ENCODE results near the gene FABP6.
A peak's percentile ranks its signal among the peaks of the same experiment; 100 is the strongest.
"Not testable (repeated sequence)": the region's sequence is repeated elsewhere in the genome, so short reads cannot be mapped to it uniquely, and the experiment has no call there.

FABP6 gene

DNA sequence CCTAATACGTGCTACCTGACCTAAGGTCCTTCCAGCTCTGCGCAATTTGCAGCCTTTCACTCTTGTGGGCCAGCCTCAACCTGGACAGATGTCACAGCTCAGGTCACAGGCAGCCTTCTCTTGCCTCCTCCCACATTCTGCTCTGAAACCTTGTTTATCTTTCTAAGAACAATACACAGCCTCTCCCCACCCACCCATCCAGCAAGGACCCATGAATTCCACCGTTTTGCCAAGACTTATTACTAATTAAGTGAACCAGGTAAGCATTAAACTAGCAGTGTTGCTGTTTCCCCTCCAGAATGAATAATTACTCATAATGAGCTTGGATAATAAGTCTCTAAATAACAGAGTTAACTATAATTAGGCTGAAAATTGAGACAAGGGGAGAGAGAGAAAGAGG, 11.0 kb downstream of the FABP6 start:
- 35% methylated on average over 2 of the region's 3 CpGs for WGBS
- no peak overlapping the region for H3K23ac ChIP-seq (ENCODE audit: low read length in 2 of 2)
- no peak for DNase-seq

GRCh38 chr5:160242145-160242544, 12.8 kb downstream of the FABP6 start:
- no peaks in the 10 kb centered on the region for H3K9me3 ChIP-seq (ENCODE audit: control insufficient read depth, low read length)
- no peak overlapping the region for H3K27ac ChIP-seq (ENCODE audit: low read length, poor library complexity, severe bottlenecking)
- H4K8ac ChIP-seq (ENCODE audit: low read length): no peak overlapping the region
- H3K4me1 ChIP-seq (ENCODE audit: control insufficient read depth, insufficient read depth, low read depth, low read length): no peaks in the 10 kb centered on the region
- no peak overlapping the region for H3K14ac ChIP-seq (ENCODE audit: low read length in 2 of 2)
- H3K9ac ChIP-seq (ENCODE audit: low read length): no peak overlapping the region
- H2AK5ac ChIP-seq (ENCODE audit: low read length, severe bottlenecking): no peak overlapping the region
- no peaks in the 10 kb centered on the region for H3K36me3 ChIP-seq (ENCODE audit: control insufficient read depth in 1 of 2, insufficient read depth in 2 of 2, low read depth in 1 of 2, low read length in 2 of 2)
- H2AFZ ChIP-seq (ENCODE audit: low read depth, low read length): no peak overlapping the region
- H2BK5ac ChIP-seq (ENCODE audit: low read depth, low read length, poor library complexity, severe bottlenecking): no peak overlapping the region
- no peak overlapping the region for H4K91ac ChIP-seq (ENCODE audit: low read length)
- no peak overlapping the region for H3K4me2 ChIP-seq (ENCODE audit: low read length, poor library complexity, severe bottlenecking)
- WGBS: 94% methylated on average over 3 of the region's 3 CpGs
- no peaks in the 10 kb centered on the region for H3K79me1 ChIP-seq (replicated peaks; ENCODE audit: low read length, poor library complexity, severe bottlenecking)
- H3K4me3 ChIP-seq (ENCODE audit: insufficient read depth in 1 of 2, low read depth in 1 of 2, low read length in 2 of 2): no peak overlapping the region
- no peak overlapping the region for H2BK15ac ChIP-seq (ENCODE audit: low read depth, poor library complexity, severe bottlenecking)
- no peak overlapping the region for H3K18ac ChIP-seq (ENCODE audit: low read depth in 1 of 2, low read length in 2 of 2)
- H3K4ac ChIP-seq (ENCODE audit: low read depth in 1 of 2, low read length in 2 of 2): no peak overlapping the region
- no peak overlapping the region for H2BK120ac ChIP-seq (ENCODE audit: low read depth, low read length)
- H2BK12ac ChIP-seq (ENCODE audit: low read length in 2 of 2): no peak overlapping the region
- DNase-seq: no peak
- no peak overlapping the region for H3K23ac ChIP-seq (ENCODE audit: low read length in 2 of 2)
- peaks cover 0 to 26% of the 10 kb centered on the region in 2 experiments for H3K27me3 ChIP-seq (ENCODE audit: control insufficient read depth in 1 of 2, insufficient read depth in 1 of 2, low read length in 2 of 2)

More for the DNA sequence above, 11.0 kb downstream of the FABP6 start:
- Histone ChIP-seq H3K27me3 (ENCODE audit: control insufficient read depth in 1 of 2, insufficient read depth in 1 of 2, low read length in 2 of 2) (peaks cover 0 to 13% of the 10 kb centered on the region in 2 experiments), H3K79me1 (replicated peaks; ENCODE audit: low read length, poor library complexity, severe bottlenecking) (no peaks in the 10 kb centered on the region), H3K36me3 (ENCODE audit: control insufficient read depth in 1 of 2, insufficient read depth in 2 of 2, low read depth in 1 of 2, low read length in 2 of 2) (no peaks in the 10 kb centered on the region), H4K91ac (ENCODE audit: low read length) (no peak overlapping the region), H3K18ac (ENCODE audit: low read depth in 1 of 2, low read length in 2 of 2) (no peak overlapping the region), H2AK5ac (ENCODE audit: low read length, severe bottlenecking) (no peak overlapping the region), H3K4me1 (ENCODE audit: control insufficient read depth, insufficient read depth, low read depth, low read length) (no peaks in the 10 kb centered on the region), H4K8ac (ENCODE audit: low read length) (no peak overlapping the region), H2BK12ac (ENCODE audit: low read length in 2 of 2) (no peak overlapping the region), H2BK5ac (ENCODE audit: low read depth, low read length, poor library complexity, severe bottlenecking) (no peak overlapping the region), H3K9ac (ENCODE audit: low read length) (no peak overlapping the region), H2BK15ac (ENCODE audit: low read depth, poor library complexity, severe bottlenecking) (no peak overlapping the region), H3K4me3 (ENCODE audit: insufficient read depth in 1 of 2, low read depth in 1 of 2, low read length in 2 of 2) (no peak overlapping the region), H3K27ac (ENCODE audit: low read length, poor library complexity, severe bottlenecking) (no peak overlapping the region), H2AFZ (ENCODE audit: low read depth, low read length) (no peak overlapping the region), H3K4me2 (ENCODE audit: low read length, poor library complexity, severe bottlenecking) (no peak overlapping the region), H3K14ac (ENCODE audit: low read length in 2 of 2) (no peak overlapping the region), H3K9me3 (ENCODE audit: control insufficient read depth, low read length) (no peaks in the 10 kb centered on the region), H2BK120ac (ENCODE audit: low read depth, low read length) (no peak overlapping the region), H3K4ac (ENCODE audit: low read depth in 1 of 2, low read length in 2 of 2) (no peak overlapping the region)

- H3K18ac ChIP-seq (ENCODE audit: low read depth in 1 of 2, low read length in 2 of 2): no peak overlapping the region
- H3K27me3 ChIP-seq (ENCODE audit: control insufficient read depth in 1 of 2, insufficient read depth in 1 of 2, low read length in 2 of 2): peaks cover 0 to 17% of the 10 kb centered on the region in 2 experiments
- H3K36me3 ChIP-seq (ENCODE audit: control insufficient read depth in 1 of 2, insufficient read depth in 2 of 2, low read depth in 1 of 2, low read length in 2 of 2): peaks cover 0 to 3% of the 10 kb centered on the region in 2 experiments
- H3K79me1 ChIP-seq (replicated peaks; ENCODE audit: low read length, poor library complexity, severe bottlenecking): no peaks in the 10 kb centered on the region
- DNase-seq: no peak
- no peak overlapping the region for H2AFZ ChIP-seq (ENCODE audit: low read depth, low read length)
- no peak overlapping the region for H2AK5ac ChIP-seq (ENCODE audit: low read length, severe bottlenecking)
- WGBS: 84% methylated on average over 9 of the region's 9 CpGs
- no peak overlapping the region for H2BK5ac ChIP-seq (ENCODE audit: low read depth, low read length, poor library complexity, severe bottlenecking)
- peak overlapping the region; percentile 15 for H4K8ac ChIP-seq (ENCODE audit: low read length)
- no peak overlapping the region for H4K91ac ChIP-seq (ENCODE audit: low read length)
- no peak overlapping the region for H2BK15ac ChIP-seq (ENCODE audit: low read depth, poor library complexity, severe bottlenecking)
- no peak overlapping the region for H3K4ac ChIP-seq (ENCODE audit: low read depth in 1 of 2, low read length in 2 of 2)
- H3K14ac ChIP-seq (ENCODE audit: low read length in 2 of 2): no peak overlapping the region
- no peak overlapping the region for H3K27ac ChIP-seq (ENCODE audit: low read length, poor library complexity, severe bottlenecking)
- H3K4me2 ChIP-seq (ENCODE audit: low read length, poor library complexity, severe bottlenecking): no peak overlapping the region
- no peak overlapping the region for H3K4me3 ChIP-seq (ENCODE audit: insufficient read depth in 1 of 2, low read depth in 1 of 2, low read length in 2 of 2)
- no peak overlapping the region for H3K9ac ChIP-seq (ENCODE audit: low read length)
- peak overlapping the region; percentile 15 for H2BK120ac ChIP-seq (ENCODE audit: low read depth, low read length)
- H3K9me3 ChIP-seq (ENCODE audit: control insufficient read depth, low read length): no peaks in the 10 kb centered on the region
- H2BK12ac ChIP-seq (ENCODE audit: low read length in 2 of 2): peak overlapping the region in 1 of 2 experiments; percentile 56
- no peak overlapping the region for H3K23ac ChIP-seq (ENCODE audit: low read length in 2 of 2)
- H3K4me1 ChIP-seq (ENCODE audit: control insufficient read depth, insufficient read depth, low read depth, low read length): no peaks in the 10 kb centered on the region
These were observed 16.3 kb downstream of the FABP6 start for GRCh38 chr5:160245506-160246086.

GRCh38 chr5:160249570-160249969, 20.3 kb downstream of the FABP6 start:
- not testable (repeated sequence) for H2BK5ac ChIP-seq (ENCODE audit: low read depth, low read length, poor library complexity, severe bottlenecking); H3K4me2 ChIP-seq (ENCODE audit: low read length, poor library complexity, severe bottlenecking); H3K18ac ChIP-seq (ENCODE audit: low read depth in 1 of 2, low read length in 2 of 2); H4K8ac ChIP-seq (ENCODE audit: low read length); H3K27ac ChIP-seq (ENCODE audit: low read length, poor library complexity, severe bottlenecking); H3K4me3 ChIP-seq (ENCODE audit: insufficient read depth in 1 of 2, low read depth in 1 of 2, low read length in 2 of 2); H2AK5ac ChIP-seq (ENCODE audit: low read length, severe bottlenecking); H4K91ac ChIP-seq (ENCODE audit: low read length); H2BK12ac ChIP-seq (ENCODE audit: low read length in 2 of 2); H3K14ac ChIP-seq (ENCODE audit: low read length in 2 of 2); H3K9ac ChIP-seq (ENCODE audit: low read length); H2BK120ac ChIP-seq (ENCODE audit: low read depth, low read length); H3K79me1 ChIP-seq (replicated peaks; ENCODE audit: low read length, poor library complexity, severe bottlenecking); DNase-seq; H3K23ac ChIP-seq (ENCODE audit: low read length in 2 of 2); H3K9me3 ChIP-seq (ENCODE audit: control insufficient read depth, low read length); H2BK15ac ChIP-seq (ENCODE audit: low read depth, poor library complexity, severe bottlenecking); H3K4me1 ChIP-seq (ENCODE audit: control insufficient read depth, insufficient read depth, low read depth, low read length); H3K4ac ChIP-seq (ENCODE audit: low read depth in 1 of 2, low read length in 2 of 2); H2AFZ ChIP-seq (ENCODE audit: low read depth, low read length)
- H3K27me3 ChIP-seq (ENCODE audit: control insufficient read depth in 1 of 2, insufficient read depth in 1 of 2, low read length in 2 of 2): peaks cover 0 to 17% of the 10 kb centered on the region in 2 experiments
- H3K36me3 ChIP-seq (ENCODE audit: control insufficient read depth in 1 of 2, insufficient read depth in 2 of 2, low read depth in 1 of 2, low read length in 2 of 2): peaks cover 0 to 28% of the 10 kb centered on the region in 2 experiments
- no CpG with 5 or more reads among the region's 1 CpG for WGBS

Measured in mesenchymal stem cell (in vitro differentiated cells and primary cell).